ENCODE measurements around the gene CCNQ.

DNA sequence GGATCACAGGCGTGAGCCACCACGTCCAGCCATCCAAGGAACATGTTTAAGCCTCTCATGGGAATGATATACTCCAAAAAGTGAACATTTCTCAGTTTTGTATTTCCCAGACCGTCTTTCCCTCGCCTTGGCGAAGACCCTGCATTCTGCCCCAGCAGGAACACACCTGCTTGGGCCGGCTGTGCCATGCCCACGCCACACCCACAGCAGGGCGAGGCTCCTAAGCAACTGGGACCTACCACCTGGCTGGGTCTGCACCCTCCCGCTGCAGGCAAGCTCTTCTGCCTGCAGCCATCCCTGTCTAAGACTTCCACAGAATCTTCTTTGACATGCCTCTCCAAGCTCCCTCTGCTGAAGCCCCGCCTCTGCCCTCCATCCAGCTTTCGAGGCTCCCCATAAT, 3.6 kb downstream of the CCNQ start:
- TF ChIP-seq CHD2 (IDR thresholded peaks at IDR 0.05; ENCODE audit: low read length, partially characterized antibody) (no peak), POLR2AphosphoS5 (IDR thresholded peaks at IDR 0.05; ENCODE audit: low read depth, low read length) (no peak), TCF12 (IDR thresholded peaks at IDR 0.05) (no peak), RFX5 (IDR thresholded peaks at IDR 0.05; ENCODE audit: low read length) (no peak), RAD21 (IDR thresholded peaks at IDR 0.05; ENCODE audit: low read length) (no peak)
- TF ChIP-seq, protein P1, sequence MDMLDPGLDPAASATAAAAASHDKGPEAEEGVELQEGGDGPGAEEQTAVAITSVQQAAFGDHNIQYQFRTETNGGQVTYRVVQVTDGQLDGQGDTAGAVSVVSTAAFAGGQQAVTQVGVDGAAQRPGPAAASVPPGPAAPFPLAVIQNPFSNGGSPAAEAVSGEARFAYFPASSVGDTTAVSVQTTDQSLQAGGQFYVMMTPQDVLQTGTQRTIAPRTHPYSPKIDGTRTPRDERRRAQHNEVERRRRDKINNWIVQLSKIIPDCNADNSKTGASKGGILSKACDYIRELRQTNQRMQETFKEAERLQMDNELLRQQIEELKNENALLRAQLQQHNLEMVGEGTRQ (IDR thresholded peaks at IDR 0.05; ENCODE audit: borderline replicate concordance, low read depth, low read length) = no peak
- TF ChIP-seq, protein P2, sequence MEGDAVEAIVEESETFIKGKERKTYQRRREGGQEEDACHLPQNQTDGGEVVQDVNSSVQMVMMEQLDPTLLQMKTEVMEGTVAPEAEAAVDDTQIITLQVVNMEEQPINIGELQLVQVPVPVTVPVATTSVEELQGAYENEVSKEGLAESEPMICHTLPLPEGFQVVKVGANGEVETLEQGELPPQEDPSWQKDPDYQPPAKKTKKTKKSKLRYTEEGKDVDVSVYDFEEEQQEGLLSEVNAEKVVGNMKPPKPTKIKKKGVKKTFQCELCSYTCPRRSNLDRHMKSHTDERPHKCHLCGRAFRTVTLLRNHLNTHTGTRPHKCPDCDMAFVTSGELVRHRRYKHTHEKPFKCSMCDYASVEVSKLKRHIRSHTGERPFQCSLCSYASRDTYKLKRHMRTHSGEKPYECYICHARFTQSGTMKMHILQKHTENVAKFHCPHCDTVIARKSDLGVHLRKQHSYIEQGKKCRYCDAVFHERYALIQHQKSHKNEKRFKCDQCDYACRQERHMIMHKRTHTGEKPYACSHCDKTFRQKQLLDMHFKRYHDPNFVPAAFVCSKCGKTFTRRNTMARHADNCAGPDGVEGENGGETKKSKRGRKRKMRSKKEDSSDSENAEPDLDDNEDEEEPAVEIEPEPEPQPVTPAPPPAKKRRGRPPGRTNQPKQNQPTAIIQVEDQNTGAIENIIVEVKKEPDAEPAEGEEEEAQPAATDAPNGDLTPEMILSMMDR (IDR thresholded peaks at IDR 0.05) = no peak
- TF ChIP-seq, protein P3, sequence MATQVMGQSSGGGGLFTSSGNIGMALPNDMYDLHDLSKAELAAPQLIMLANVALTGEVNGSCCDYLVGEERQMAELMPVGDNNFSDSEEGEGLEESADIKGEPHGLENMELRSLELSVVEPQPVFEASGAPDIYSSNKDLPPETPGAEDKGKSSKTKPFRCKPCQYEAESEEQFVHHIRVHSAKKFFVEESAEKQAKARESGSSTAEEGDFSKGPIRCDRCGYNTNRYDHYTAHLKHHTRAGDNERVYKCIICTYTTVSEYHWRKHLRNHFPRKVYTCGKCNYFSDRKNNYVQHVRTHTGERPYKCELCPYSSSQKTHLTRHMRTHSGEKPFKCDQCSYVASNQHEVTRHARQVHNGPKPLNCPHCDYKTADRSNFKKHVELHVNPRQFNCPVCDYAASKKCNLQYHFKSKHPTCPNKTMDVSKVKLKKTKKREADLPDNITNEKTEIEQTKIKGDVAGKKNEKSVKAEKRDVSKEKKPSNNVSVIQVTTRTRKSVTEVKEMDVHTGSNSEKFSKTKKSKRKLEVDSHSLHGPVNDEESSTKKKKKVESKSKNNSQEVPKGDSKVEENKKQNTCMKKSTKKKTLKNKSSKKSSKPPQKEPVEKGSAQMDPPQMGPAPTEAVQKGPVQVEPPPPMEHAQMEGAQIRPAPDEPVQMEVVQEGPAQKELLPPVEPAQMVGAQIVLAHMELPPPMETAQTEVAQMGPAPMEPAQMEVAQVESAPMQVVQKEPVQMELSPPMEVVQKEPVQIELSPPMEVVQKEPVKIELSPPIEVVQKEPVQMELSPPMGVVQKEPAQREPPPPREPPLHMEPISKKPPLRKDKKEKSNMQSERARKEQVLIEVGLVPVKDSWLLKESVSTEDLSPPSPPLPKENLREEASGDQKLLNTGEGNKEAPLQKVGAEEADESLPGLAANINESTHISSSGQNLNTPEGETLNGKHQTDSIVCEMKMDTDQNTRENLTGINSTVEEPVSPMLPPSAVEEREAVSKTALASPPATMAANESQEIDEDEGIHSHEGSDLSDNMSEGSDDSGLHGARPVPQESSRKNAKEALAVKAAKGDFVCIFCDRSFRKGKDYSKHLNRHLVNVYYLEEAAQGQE (IDR thresholded peaks at IDR 0.05; ENCODE audit: low read depth, low read length) = no peak
